Esophagus squamous epithelium (tissue), 5 donors: ENCODE data around the gene SPAAR. TPM values are rescaled to one million over a fixed set of nuclear protein-coding genes. Genes with fewer than 3 reads are reported as not detected.
A peak's percentile ranks its signal among the peaks of the same experiment; 100 is the strongest.
"Not testable (repeated sequence)": the region's sequence is repeated elsewhere in the genome, so short reads cannot be mapped to it uniquely, and the experiment has no call there.

Experiments
- DNase-seq: peaks from one replicate; lab custom pipeline; 2025; lab: John Stamatoyannopoulos, UW
- H3K27ac ChIP-seq, 4 donors: fragments of 200-600 bp; sonication (generic); one replicate each; pipeline ENCODE4 v1.5.1; 2016 to 2019; ENCODE audit warnings: mild to moderate bottlenecking in 1 of 4
- H3K27me3 ChIP-seq, 4 donors: fragments of 200-600 bp; sonication (generic); 1 replicate in 3 of 4; 2 replicates in 1 of 4; pipeline versions ENCODE4 v1.5.1 to v1.6.0; 2017 to 2021; ENCODE audit warnings: antibody characterized with exemption in 1 of 4
- H3K36me3 ChIP-seq, 3 donors: fragments of 200-600 bp; sonication (generic); one replicate each; pipeline ENCODE4 v1.5.1; 2016 to 2019
- H3K4me1 ChIP-seq, 3 donors: fragments of 200-600 bp; sonication (generic); one replicate each; pipeline ENCODE4 v1.5.1; 2017 to 2019
- H3K4me3 ChIP-seq, 4 donors: fragments of 200-600 bp; sonication (generic); 1 replicate in 3 of 4; 2 replicates in 1 of 4; pipeline ENCODE4 v1.5.1; 2016 to 2019; ENCODE audit warnings: mild to moderate bottlenecking in 2 of 4, moderate library complexity in 1 of 4
- H3K9me3 ChIP-seq, 3 donors: fragments of 200-600 bp; sonication (generic); one replicate each; pipeline ENCODE4 v1.5.1; 2016 to 2019
- POLR2A ChIP-seq, 4 donors: fragments of 450-650 bp; IDR thresholded peaks; one replicate each; pipeline ENCODE4 v1.6.1; 2017; ENCODE audit warnings: antibody characterized with exemption in 4 of 4, mild to moderate bottlenecking in 4 of 4, moderate library complexity in 3 of 4
- WGBS, 2 donors: methylation state at CpG; one replicate each; pipeline ENCODE4 v1.1.5; 2018; 5-methylcytosine and 5-hydroxymethylcytosine counted together
- intact Hi-C: fragments of 100-400 bp; cut with DNase I; formaldehyde crosslinking; loops from one replicate; pipeline ENCODE4 v1.15.0; 2022
- total RNA-seq, 4 donors: library from RNA; depleted of rRNA; stranded (reverse); fragments of >200 nt; gene quantifications; one replicate each; pipeline ENCODE4 v1.1.0, GENCODE V29; 2016
- TF ChIP-seq, protein P1 (sequence below), 6 experiments: fragments of 450-650 bp in 4 of 6; fragments of 200-600 bp in 2 of 6; sonication (generic) in 2 of 6; IDR thresholded peaks; one replicate each; pipeline ENCODE4 v1.5.1; 2016 to 2019; ENCODE audit warnings: antibody characterized with exemption in 6 of 6, mild to moderate bottlenecking in 4 of 6, moderate library complexity in 4 of 6
- donor health status: DM: yes; HTN: yes; CAD: no.

SPAAR gene
- total RNA-seq, 4 donors from 2014 or later: 0.22 to 1.1 TPM; not detected in 2

GRCh38 chr9:35870351-35870923 lies 38.9 kb upstream of the SPAAR start, which contains the start of gene OR13J1:
OR13J1 (minus strand) TSS chr9:35870401; CDS start chr9:35870401, 0 bp downstream.
- Histone ChIP-seq H3K9me3 (no peaks in the 10 kb centered on the region), H3K27me3 (peaks cover 0 to 55% (median 0%) of the 10 kb centered on the region in 4 donors), H3K36me3 (no peaks in the 10 kb centered on the region), H3K4me3 (no peak within 1 kb of the TSS), H3K27ac (no peak within 1 kb of the TSS), H3K4me1 (peaks cover 0 to 7% (median 0%) of the 10 kb centered on the region in 3 donors)
- no peak for TF ChIP-seq POLR2A (IDR thresholded peaks at IDR 0.05)
- TF ChIP-seq, protein P1, sequence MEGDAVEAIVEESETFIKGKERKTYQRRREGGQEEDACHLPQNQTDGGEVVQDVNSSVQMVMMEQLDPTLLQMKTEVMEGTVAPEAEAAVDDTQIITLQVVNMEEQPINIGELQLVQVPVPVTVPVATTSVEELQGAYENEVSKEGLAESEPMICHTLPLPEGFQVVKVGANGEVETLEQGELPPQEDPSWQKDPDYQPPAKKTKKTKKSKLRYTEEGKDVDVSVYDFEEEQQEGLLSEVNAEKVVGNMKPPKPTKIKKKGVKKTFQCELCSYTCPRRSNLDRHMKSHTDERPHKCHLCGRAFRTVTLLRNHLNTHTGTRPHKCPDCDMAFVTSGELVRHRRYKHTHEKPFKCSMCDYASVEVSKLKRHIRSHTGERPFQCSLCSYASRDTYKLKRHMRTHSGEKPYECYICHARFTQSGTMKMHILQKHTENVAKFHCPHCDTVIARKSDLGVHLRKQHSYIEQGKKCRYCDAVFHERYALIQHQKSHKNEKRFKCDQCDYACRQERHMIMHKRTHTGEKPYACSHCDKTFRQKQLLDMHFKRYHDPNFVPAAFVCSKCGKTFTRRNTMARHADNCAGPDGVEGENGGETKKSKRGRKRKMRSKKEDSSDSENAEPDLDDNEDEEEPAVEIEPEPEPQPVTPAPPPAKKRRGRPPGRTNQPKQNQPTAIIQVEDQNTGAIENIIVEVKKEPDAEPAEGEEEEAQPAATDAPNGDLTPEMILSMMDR (IDR thresholded peaks at IDR 0.05): no peak
- 85 to 91% methylated on average over 8 of the region's 8 CpGs for WGBS, 2 donors
- no peak for DNase-seq
- intact Hi-C loops: no loop called here

DNA sequence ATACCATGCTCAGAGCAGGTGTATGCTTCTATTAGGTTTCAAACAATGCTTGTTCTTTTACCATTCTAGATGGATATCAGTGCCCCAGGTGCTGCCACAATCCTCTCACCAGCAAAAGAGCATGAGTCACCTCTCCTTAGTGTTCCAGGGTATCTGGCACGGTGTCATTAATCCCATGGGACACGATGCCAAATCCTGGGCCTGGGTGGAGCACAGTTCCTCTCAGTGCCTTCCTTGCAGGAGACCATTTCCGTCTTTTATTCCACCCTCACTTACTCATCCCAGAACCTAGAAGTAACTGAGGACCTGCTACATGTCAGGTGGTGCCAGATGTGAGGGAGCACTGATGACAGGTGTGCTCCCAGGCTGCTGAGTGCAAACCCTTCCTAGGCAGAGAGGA lies 37.7 kb upstream of the SPAAR start:
- intact Hi-C loops: no loop called here

DNA sequence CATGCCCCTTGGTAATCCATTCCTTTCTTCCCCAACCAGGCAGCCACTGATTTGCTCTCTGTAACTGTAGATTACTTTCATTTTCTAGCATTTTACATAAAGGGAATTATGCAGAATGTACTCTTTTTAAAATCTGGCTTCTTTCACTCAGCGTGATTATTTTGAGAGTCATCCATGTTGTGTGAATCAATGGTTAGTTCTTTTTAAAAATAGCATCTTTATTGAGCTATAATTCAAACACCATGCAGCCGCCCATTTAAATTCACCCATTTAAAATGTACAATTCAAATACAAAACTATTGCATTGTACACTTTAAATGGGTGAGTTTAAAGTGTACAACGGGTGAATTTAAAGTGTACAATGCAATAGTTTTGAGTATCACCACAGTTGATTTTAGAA lies 36.8 kb upstream of the SPAAR start:
- Histone ChIP-seq H3K9me3 (peaks cover 0 to 9% (median 9%) of the 10 kb centered on the region in 3 donors), H3K27me3 (peaks cover 0 to 52% (median 0%) of the 10 kb centered on the region in 4 donors), H3K27ac (no peak overlapping the region), H3K36me3 (no peaks in the 10 kb centered on the region), H3K4me1 (peaks cover 0 to 7% (median 0%) of the 10 kb centered on the region in 3 donors), H3K4me3 (no peak overlapping the region)
- DNase-seq: no peak
- WGBS, 2 donors: 58 to 72% methylated on average over 3 of the region's 3 CpGs
- intact Hi-C loops: no loop called here
- no peak for TF ChIP-seq POLR2A (IDR thresholded peaks at IDR 0.05)

More for the DNA sequence above, 37.7 kb upstream of the SPAAR start:
- Histone ChIP-seq H3K27ac (no peak overlapping the region), H3K27me3 (peaks cover 0 to 55% (median 0%) of the 10 kb centered on the region in 4 donors), H3K9me3 (peaks cover 0 to 4% (median 0%) of the 10 kb centered on the region in 3 donors), H3K4me3 (no peak overlapping the region), H3K4me1 (peaks cover 0 to 7% (median 0%) of the 10 kb centered on the region in 3 donors), H3K36me3 (no peaks in the 10 kb centered on the region)
- TF ChIP-seq, protein P1 (IDR thresholded peaks at IDR 0.05): no peak
- TF ChIP-seq POLR2A (IDR thresholded peaks at IDR 0.05): no peak
- WGBS, 2 donors: 22 to 36% methylated on average over 3 of the region's 3 CpGs
- DNase-seq: no peak

DNA sequence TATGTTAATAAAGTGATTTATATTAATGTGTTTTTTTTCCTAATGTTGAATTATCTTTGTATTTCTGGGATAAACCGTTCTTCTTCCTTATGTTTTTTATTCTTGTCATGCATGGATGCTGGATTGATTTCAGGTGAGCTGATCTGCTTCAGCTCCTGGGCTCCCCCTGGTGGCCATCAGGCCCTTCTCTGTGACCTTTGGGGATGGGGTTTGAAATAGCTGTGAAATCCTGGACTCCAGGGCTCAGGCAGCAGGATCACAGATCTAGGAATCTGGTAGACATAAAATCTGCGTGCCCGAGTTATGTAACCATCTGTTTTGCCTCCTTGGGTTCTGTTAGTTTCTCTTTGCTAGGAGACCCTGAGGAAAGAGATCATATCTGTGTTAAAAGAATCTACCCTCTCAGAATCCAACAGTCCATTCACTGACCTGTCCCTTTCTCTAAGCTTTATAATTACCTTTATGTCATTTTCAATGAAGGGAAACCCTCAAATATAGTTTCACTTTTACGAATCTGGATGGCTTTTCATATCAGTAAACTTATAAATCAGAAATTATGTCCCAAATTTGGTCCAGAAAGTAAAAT lies 26.9 kb upstream of the SPAAR start:
- Histone ChIP-seq H3K4me3 (no peak overlapping the region), H3K27me3 (peaks cover 0 to 12% (median 0%) of the 10 kb centered on the region in 4 donors), H3K36me3 (no peaks in the 10 kb centered on the region), H3K9me3 (peaks cover 0 to 6% (median 0%) of the 10 kb centered on the region in 3 donors), H3K4me1 (no peaks in the 10 kb centered on the region), H3K27ac (no peak overlapping the region)
- TF ChIP-seq POLR2A (IDR thresholded peaks at IDR 0.05): no peak
- TF ChIP-seq, protein P1 (IDR thresholded peaks at IDR 0.05): peak; percentile 91 to 97 (median 94)
- no peak for DNase-seq
- intact Hi-C loops: loop anchor here (5.0 kb wide), 1 partner anchor 90 kb away; the partner anchor contains the start of gene NPR2
- 0 to 3% methylated on average over 4 of the region's 4 CpGs for WGBS, 2 donors

GRCh38 chr9:35882996-35883395 lies 26.3 kb upstream of the SPAAR start:
- TF ChIP-seq POLR2A (IDR thresholded peaks at IDR 0.05): no peak
- TF ChIP-seq, protein P1 (IDR thresholded peaks at IDR 0.05): no peak
- Histone ChIP-seq H3K36me3 (no peaks in the 10 kb centered on the region), H3K4me1 (no peaks in the 10 kb centered on the region), H3K9me3 (no peaks in the 10 kb centered on the region), H3K4me3 (no peak overlapping the region), H3K27me3 (peaks cover 0 to 8% (median 0%) of the 10 kb centered on the region in 4 donors), H3K27ac (no peak overlapping the region)
- intact Hi-C loops: loop anchor here (5.0 kb wide), 1 partner anchor 91 kb away; the partner anchor contains the start of gene NPR2
- no peak for DNase-seq
- WGBS, 2 donors: 52% methylated on average over 3 of the region's 3 CpGs

DNA sequence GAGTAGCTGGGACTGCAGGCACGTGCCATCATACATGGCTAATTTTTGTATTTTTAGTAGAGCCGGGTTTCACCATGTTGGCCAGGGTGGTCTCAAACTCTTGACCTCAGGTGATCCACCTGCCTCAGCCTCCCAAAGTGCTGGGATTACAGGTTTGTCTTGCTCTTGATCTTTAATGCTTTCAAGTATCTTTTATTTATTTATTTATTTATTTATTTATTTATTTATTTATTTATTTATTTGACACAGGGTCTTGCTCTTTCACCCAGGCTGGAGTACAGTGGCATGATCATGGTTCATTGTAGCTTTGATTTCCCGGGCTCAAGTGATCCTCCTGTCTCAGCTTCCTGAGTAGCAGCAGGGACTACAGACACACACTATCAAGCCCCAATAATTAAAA lies 24.4 kb upstream of the SPAAR start:
- H3K9me3 ChIP-seq, H3K4me3 ChIP-seq, H3K36me3 ChIP-seq, H3K27me3 ChIP-seq, H3K4me1 ChIP-seq, H3K27ac ChIP-seq, DNase-seq: not testable (repeated sequence)
- 81 to 88% methylated on average over 3 of the region's 3 CpGs for WGBS, 2 donors
- intact Hi-C loops: loop anchor here (5.0 kb wide), 1 partner anchor 93 kb away; the partner anchor contains the start of gene NPR2
